Measurements from ENCODE around the gene MIOX. TPM values are rescaled to one million over a fixed set of nuclear protein-coding genes. Genes with fewer than 3 reads are reported as not detected.

The MIOX gene
- total RNA-seq, 1 experiment from 2014 or later, result 1.4 TPM

- Histone ChIP-seq H3K4me2 (ENCODE audit: insufficient read depth, insufficient read length, low read length) (no peak overlapping the region), H3K4me1 (ENCODE audit: insufficient read depth, low read length) (no peaks in the 10 kb centered on the region), H3K23me2 (ENCODE audit: insufficient read length, low read depth, low read length, poor library complexity, severe bottlenecking) (no peaks in the 10 kb centered on the region), H2AK5ac (ENCODE audit: insufficient read length, low read length) (no peak overlapping the region), H2BK5ac (ENCODE audit: insufficient read length, low read length) (no peak overlapping the region), H2BK12ac (ENCODE audit: insufficient read length, low read depth, low read length) (no peak overlapping the region), H3T11ph (ENCODE audit: low read length) (no peak overlapping the region), H3K4ac (ENCODE audit: low read depth, low read length) (no peak overlapping the region), H4K8ac (replicated peaks; ENCODE audit: insufficient read length, low read depth, low read length) (no peak overlapping the region), H3K27me3 (ENCODE audit: insufficient read depth, low read length) (no peaks in the 10 kb centered on the region), H2AFZ (ENCODE audit: low read length) (no peak overlapping the region), H3K56ac (ENCODE audit: insufficient read length, low read depth, low read length) (no peak overlapping the region), H3K79me1 (ENCODE audit: insufficient read depth, low read depth, low read length, poor library complexity, severe bottlenecking) (no peaks in the 10 kb centered on the region), H4K20me1 (ENCODE audit: control insufficient read depth, insufficient read depth, insufficient read length) (no peaks in the 10 kb centered on the region), H4K91ac (ENCODE audit: insufficient read length, low read depth, low read length) (no peak overlapping the region), H2BK15ac (ENCODE audit: low read depth, low read length) (no peak overlapping the region), H2BK20ac (ENCODE audit: low read depth, low read length, poor library complexity, severe bottlenecking) (no peak overlapping the region), H3K14ac (ENCODE audit: insufficient read depth, low read length) (no peak overlapping the region), H3K27ac (ENCODE audit: insufficient read length, low read depth, low read length) (no peak overlapping the region), H4K5ac (ENCODE audit: insufficient read length, low read depth, low read length) (no peak overlapping the region), H2BK120ac (ENCODE audit: low read depth, low read length, poor library complexity, severe bottlenecking) (no peak overlapping the region), H3K9ac (ENCODE audit: extremely low read depth, insufficient read length, low read length) (no peak overlapping the region), H3K18ac (ENCODE audit: insufficient read length, low read depth, low read length) (no peak overlapping the region), H3K79me2 (ENCODE audit: insufficient read depth, low read length) (no peaks in the 10 kb centered on the region), H3K9me3 (ENCODE audit: control insufficient read depth, low read depth, low read length) (no peaks in the 10 kb centered on the region), H3K23ac (ENCODE audit: insufficient read length, low read depth, low read length) (no peak overlapping the region)
- Mint-ChIP-seq H3K9me3 (no peaks in the 10 kb centered on the region), H3K36me3 (ENCODE audit: insufficient read depth in 1 of 3, low read depth in 3 of 3) (peaks cover 0 to 45% (median 23%) of the 10 kb centered on the region in 3 experiments; a peak in 6 of 7 replicates), H3K27me3 (ENCODE audit: low read depth) (no peaks in the 10 kb centered on the region), H3K4me3 (no peak overlapping the region), H3K4me1 (no peaks in the 10 kb centered on the region), H3K27ac (no peak overlapping the region)
- TF ChIP-seq, protein P1, sequence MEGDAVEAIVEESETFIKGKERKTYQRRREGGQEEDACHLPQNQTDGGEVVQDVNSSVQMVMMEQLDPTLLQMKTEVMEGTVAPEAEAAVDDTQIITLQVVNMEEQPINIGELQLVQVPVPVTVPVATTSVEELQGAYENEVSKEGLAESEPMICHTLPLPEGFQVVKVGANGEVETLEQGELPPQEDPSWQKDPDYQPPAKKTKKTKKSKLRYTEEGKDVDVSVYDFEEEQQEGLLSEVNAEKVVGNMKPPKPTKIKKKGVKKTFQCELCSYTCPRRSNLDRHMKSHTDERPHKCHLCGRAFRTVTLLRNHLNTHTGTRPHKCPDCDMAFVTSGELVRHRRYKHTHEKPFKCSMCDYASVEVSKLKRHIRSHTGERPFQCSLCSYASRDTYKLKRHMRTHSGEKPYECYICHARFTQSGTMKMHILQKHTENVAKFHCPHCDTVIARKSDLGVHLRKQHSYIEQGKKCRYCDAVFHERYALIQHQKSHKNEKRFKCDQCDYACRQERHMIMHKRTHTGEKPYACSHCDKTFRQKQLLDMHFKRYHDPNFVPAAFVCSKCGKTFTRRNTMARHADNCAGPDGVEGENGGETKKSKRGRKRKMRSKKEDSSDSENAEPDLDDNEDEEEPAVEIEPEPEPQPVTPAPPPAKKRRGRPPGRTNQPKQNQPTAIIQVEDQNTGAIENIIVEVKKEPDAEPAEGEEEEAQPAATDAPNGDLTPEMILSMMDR (conservative IDR thresholded peaks at IDR 0.05), result no peak
- WGBS (ENCODE audit: extremely low coverage, insufficient read length, low lambda C conversion rate), result no CpG with 5 or more reads among the region's 17 CpGs
- no peak for DNase-seq
Measured at GRCh38 chr22:50439314-50439870, 47.3 kb upstream of the MIOX start.

Data from H9 (cell line).